ENCODE data around the gene NDE1.

The NDE1 gene

GRCh38 chr16:15608398-15609285 is 41.4 kb upstream of the NDE1 start:
- Histone ChIP-seq H3K9ac (no peak overlapping the region), H3K79me2 (ENCODE audit: insufficient read depth, low read depth) (no peaks in the 10 kb centered on the region), H3K4me2 (no peak overlapping the region), H3K27ac (no peak overlapping the region), H2AFZ (ENCODE audit: low read depth) (no peak overlapping the region), H3K27me3 (ENCODE audit: insufficient read depth, low read depth) (no peaks in the 10 kb centered on the region), H3K4me1 (ENCODE audit: low read depth, poor library complexity, severe bottlenecking) (no peaks in the 10 kb centered on the region), H4K20me1 (ENCODE audit: insufficient read depth) (no peaks in the 10 kb centered on the region), H3K36me3 (ENCODE audit: insufficient read depth) (no peaks in the 10 kb centered on the region; the same call in 1 of the 2 replicates), H3K4me3 (IDR thresholded peaks at IDR 0.05; ENCODE audit: insufficient read depth, low read depth, low read length) (no peak overlapping the region)
- TF ChIP-seq CTCF (conservative IDR thresholded peaks at IDR 0.05; ENCODE audit: low read depth, low read length): no peak

- H2AFZ ChIP-seq (ENCODE audit: low read depth): no peak overlapping the region
- H3K4me3 ChIP-seq (IDR thresholded peaks at IDR 0.05; ENCODE audit: insufficient read depth, low read depth, low read length): no peak overlapping the region
- H3K4me2 ChIP-seq: no peak overlapping the region
- no peaks in the 10 kb centered on the region for H4K20me1 ChIP-seq (ENCODE audit: insufficient read depth)
- no peak overlapping the region for H3K27ac ChIP-seq
- TF ChIP-seq CTCF (conservative IDR thresholded peaks at IDR 0.05; ENCODE audit: low read depth, low read length): no peak
- H3K4me1 ChIP-seq (ENCODE audit: low read depth, poor library complexity, severe bottlenecking): no peaks in the 10 kb centered on the region
- H3K36me3 ChIP-seq (ENCODE audit: insufficient read depth): no peaks in the 10 kb centered on the region; the same call in 1 of the 2 replicates
- H3K79me2 ChIP-seq (ENCODE audit: insufficient read depth, low read depth): no peaks in the 10 kb centered on the region
- H3K9ac ChIP-seq: no peak overlapping the region
- no peaks in the 10 kb centered on the region for H3K27me3 ChIP-seq (ENCODE audit: insufficient read depth, low read depth)
Observed at GRCh38 chr16:15609286-15609649, 40.8 kb upstream of the NDE1 start.

- Histone ChIP-seq H3K27ac (no peak overlapping the region), H3K27me3 (ENCODE audit: insufficient read depth, low read depth) (no peaks in the 10 kb centered on the region; the same call in 1 of the 2 replicates), H3K4me2 (no peak overlapping the region), H4K20me1 (ENCODE audit: insufficient read depth) (no peaks in the 10 kb centered on the region), H3K36me3 (ENCODE audit: insufficient read depth) (no peaks in the 10 kb centered on the region; the same call in 1 of the 2 replicates), H2AFZ (ENCODE audit: low read depth) (no peak overlapping the region), H3K4me3 (IDR thresholded peaks at IDR 0.05; ENCODE audit: insufficient read depth, low read depth, low read length) (no peak overlapping the region), H3K79me2 (ENCODE audit: insufficient read depth, low read depth) (no peaks in the 10 kb centered on the region), H3K9ac (no peak overlapping the region), H3K4me1 (ENCODE audit: low read depth, poor library complexity, severe bottlenecking) (no peaks in the 10 kb centered on the region)
- TF ChIP-seq CTCF (conservative IDR thresholded peaks at IDR 0.05; ENCODE audit: low read depth, low read length): no peak
Observed at GRCh38 chr16:15610369-15610871, 39.6 kb upstream of the NDE1 start.

- TF ChIP-seq CTCF (conservative IDR thresholded peaks at IDR 0.05; ENCODE audit: low read depth, low read length): no peak
- Histone ChIP-seq H2AFZ (ENCODE audit: low read depth) (no peak overlapping the region), H4K20me1 (ENCODE audit: insufficient read depth) (no peaks in the 10 kb centered on the region), H3K4me3 (IDR thresholded peaks at IDR 0.05; ENCODE audit: insufficient read depth, low read depth, low read length) (no peak overlapping the region), H3K4me1 (ENCODE audit: low read depth, poor library complexity, severe bottlenecking) (no peaks in the 10 kb centered on the region), H3K27me3 (ENCODE audit: insufficient read depth, low read depth) (no peaks in the 10 kb centered on the region; the same call in 1 of the 2 replicates), H3K27ac (no peak overlapping the region), H3K4me2 (no peak overlapping the region), H3K79me2 (ENCODE audit: insufficient read depth, low read depth) (no peaks in the 10 kb centered on the region), H3K36me3 (ENCODE audit: insufficient read depth) (no peaks in the 10 kb centered on the region; the same call in 1 of the 2 replicates), H3K9ac (no peak overlapping the region)
Observed at GRCh38 chr16:15611610-15612009, 38.4 kb upstream of the NDE1 start.
